Measurements from ENCODE around the gene TFAP2A.

The TFAP2A gene

GRCh38 chr6:10426781-10427279, 12.0 kb upstream of the TFAP2A start:
- TF ChIP-seq, protein P1, sequence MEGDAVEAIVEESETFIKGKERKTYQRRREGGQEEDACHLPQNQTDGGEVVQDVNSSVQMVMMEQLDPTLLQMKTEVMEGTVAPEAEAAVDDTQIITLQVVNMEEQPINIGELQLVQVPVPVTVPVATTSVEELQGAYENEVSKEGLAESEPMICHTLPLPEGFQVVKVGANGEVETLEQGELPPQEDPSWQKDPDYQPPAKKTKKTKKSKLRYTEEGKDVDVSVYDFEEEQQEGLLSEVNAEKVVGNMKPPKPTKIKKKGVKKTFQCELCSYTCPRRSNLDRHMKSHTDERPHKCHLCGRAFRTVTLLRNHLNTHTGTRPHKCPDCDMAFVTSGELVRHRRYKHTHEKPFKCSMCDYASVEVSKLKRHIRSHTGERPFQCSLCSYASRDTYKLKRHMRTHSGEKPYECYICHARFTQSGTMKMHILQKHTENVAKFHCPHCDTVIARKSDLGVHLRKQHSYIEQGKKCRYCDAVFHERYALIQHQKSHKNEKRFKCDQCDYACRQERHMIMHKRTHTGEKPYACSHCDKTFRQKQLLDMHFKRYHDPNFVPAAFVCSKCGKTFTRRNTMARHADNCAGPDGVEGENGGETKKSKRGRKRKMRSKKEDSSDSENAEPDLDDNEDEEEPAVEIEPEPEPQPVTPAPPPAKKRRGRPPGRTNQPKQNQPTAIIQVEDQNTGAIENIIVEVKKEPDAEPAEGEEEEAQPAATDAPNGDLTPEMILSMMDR (IDR thresholded peaks at IDR 0.05; ENCODE audit: low read depth, low read length, missing control alignments): no peak
- H3K4me3 ChIP-seq (ENCODE audit: low read depth, low read length): peak overlapping the region; percentile 53
- no peak for DNase-seq (ENCODE audit: low read depth)

DNA sequence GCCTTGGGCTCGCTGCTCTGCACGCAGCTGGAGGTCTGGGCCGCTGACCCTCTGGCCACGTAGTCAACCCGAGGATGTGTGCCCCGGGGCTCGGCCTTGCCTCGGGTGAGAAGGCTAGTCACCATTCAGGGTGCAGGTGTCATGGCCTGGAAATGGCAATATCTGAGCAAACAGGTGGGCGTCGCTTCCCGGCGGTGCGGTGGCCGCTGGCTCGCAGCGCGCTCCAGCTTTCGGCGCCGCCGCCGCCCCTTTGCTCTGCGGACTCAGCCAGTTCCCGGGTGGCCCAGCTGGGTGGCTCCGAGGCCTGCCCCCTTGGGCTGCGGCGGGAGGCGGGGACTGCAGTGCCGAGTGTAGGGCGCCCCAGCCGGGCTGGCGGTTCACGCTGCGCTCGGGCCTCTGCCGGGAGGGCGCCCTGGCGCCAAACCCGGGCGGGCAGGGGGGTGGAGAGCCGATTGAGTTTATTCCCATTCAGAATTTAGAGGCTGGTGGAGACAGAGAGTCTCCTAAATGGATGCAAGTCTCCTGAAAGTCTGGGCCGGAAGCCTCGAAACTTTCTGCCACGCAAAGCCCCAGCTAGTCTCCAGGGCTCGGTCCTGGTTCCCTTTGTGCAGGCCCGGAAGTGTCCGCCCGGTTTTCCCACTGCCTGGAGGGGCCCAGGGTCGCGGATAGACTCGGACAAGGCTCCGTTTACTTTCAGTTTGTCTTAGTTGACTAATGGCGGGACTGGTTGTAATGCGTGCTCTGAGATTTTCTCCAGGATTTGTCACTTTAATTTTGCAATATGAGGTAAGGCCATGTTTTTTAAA, 11.3 kb upstream of the TFAP2A start:
- TF ChIP-seq, protein P1 (IDR thresholded peaks at IDR 0.05; ENCODE audit: low read depth, low read length, missing control alignments): no peak
- H3K4me3 ChIP-seq (ENCODE audit: low read depth, low read length): peak overlapping the region; percentile 53
- DNase-seq (ENCODE audit: low read depth): no peak

- TF ChIP-seq, protein P1 (IDR thresholded peaks at IDR 0.05; ENCODE audit: low read depth, low read length, missing control alignments): no peak
- peak overlapping the region; percentile 53 for H3K4me3 ChIP-seq (ENCODE audit: low read depth, low read length)
Observed at GRCh38 chr6:10425176-10425974, 10.5 kb upstream of the TFAP2A start.

GRCh38 chr6:10424040-10424439, 9.2 kb upstream of the TFAP2A start:
- H3K4me3 ChIP-seq (ENCODE audit: low read depth, low read length): no peak overlapping the region
- DNase-seq (ENCODE audit: low read depth): no peak
- TF ChIP-seq, protein P1 (IDR thresholded peaks at IDR 0.05; ENCODE audit: low read depth, low read length, missing control alignments): peak; percentile 45

More at GRCh38 chr6:10425176-10425974, 10.5 kb upstream of the TFAP2A start:
- DNase-seq (ENCODE audit: low read depth): no peak

DNA sequence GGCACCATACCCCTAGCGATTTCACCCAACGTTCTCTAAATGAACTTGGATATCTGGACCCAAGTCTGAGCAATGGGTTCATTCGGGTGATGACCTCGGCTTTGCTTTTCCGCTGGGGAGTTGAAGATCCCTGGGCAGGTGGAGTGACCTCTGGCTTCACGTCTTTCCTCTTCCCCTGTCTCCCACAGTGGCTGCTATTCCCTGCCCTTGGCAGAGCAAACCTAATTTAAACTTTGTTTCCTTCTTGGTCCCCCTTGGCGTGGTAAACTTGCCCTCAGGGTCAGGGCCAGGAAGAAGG, 7.8 kb upstream of the TFAP2A start:
- TF ChIP-seq, protein P1 (IDR thresholded peaks at IDR 0.05; ENCODE audit: low read depth, low read length, missing control alignments): no peak
- no peak for DNase-seq (ENCODE audit: low read depth)
- H3K4me3 ChIP-seq (ENCODE audit: low read depth, low read length): no peak overlapping the region

GRCh38 chr6:10421921-10422736, 7.3 kb upstream of the TFAP2A start:
- H3K4me3 ChIP-seq (ENCODE audit: low read depth, low read length): no peak overlapping the region
- TF ChIP-seq, protein P1 (IDR thresholded peaks at IDR 0.05; ENCODE audit: low read depth, low read length, missing control alignments): no peak
- DNase-seq (ENCODE audit: low read depth): no peak

Data from GM12864 (cell line).